Renal pelvis (tissue), 4 donors: ENCODE results near the gene VSIG8. TPM values are rescaled to one million over a fixed set of nuclear protein-coding genes. Genes with fewer than 3 reads are reported as not detected.

Experiments used
- DNase-seq: peaks from one replicate; pipeline ENCODE4 v3.0.0-alpha.2; 2013
- polyA plus RNA-seq, 3 donors: library from polyadenylated mRNA; unstranded; fragments of 120-200 nt; gene quantifications; one replicate each; pipeline ENCODE4 v1.2.1, GENCODE V29; 2013; ENCODE audit not compliant: insufficient read length in 3 of 3

Gene VSIG8
- polyA plus RNA-seq, 3 donors = 0.43 to 2.6 (median 0.49) TPM

DNA sequence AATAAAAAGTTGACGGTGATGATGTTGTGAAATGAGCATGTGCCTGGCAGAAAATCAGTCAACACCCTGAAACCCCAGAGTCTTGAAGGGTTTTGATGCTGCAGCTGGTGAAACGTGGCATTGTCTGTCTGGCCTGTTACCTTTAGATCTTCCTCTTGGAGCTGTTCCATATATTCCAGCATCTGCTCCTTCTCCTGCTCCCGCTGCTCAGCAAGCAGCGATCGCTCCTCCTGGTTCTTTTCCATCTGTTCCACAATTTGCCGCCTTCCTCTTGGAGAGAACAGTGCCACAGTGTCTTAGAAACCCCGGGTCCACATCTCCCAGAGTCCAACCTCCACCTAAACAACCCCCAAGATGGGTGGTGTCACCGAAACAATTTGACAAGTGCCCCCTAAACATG, 21.8 kb upstream of the VSIG8 start:
- no peak for DNase-seq

GRCh38 chr1:159883134-159883533, 20.7 kb upstream of the VSIG8 start:
- DNase-seq = no peak

GRCh38 chr1:159882527-159882862, 20.0 kb upstream of the VSIG8 start:
- no peak for DNase-seq

DNA sequence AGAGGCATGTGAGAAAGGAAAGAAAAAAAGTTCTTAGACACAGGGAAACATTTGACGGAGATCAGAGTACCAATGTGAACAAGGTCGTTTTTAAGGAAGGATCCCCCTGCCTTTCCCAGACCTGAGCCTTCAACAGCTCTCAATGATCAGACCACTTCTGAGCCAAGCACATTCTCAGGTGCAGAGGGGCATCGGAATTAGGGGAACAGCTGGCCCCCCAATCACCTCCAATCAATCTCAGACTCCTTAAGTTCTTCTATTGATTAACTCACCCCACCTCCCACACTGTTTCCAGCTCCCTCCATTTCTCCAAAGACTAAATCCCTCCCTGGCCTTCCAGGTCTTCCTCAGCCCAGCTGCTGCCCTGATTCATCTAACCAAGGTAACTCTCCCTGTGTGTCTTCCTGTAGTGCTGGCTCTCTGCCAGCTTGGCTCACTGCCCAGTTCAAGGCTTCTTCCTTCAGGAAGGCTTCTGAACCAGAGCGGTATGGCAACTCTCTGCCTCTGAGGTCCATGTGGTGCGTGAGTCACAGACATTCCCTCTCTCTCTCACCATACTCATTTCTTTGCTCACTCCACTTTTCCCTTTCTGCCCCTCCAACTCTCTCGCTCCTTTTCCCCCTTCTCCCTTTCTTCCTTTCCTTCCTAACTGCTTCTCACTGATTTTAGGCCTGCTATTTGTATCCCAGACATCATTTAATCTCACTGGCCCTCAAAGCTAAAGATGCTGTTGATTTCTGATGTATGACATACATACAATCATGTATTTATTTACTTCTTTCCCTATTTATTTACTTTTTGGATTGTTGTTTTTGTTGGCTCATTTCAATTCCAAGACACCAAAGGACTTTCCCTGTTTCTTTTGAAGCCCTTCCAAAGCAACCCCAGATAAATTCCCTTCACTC, 19.4 kb upstream of the VSIG8 start:
- DNase-seq = peak; percentile 61

GRCh38 chr1:159880430-159880829, 18.0 kb upstream of the VSIG8 start:
- no peak for DNase-seq

GRCh38 chr1:159879977-159880376, 17.5 kb upstream of the VSIG8 start:
- no peak for DNase-seq

- DNase-seq = no peak
Measured at GRCh38 chr1:159879136-159879535, 16.7 kb upstream of the VSIG8 start.

- DNase-seq = no peak
Measured at GRCh38 chr1:159877695-159878444, 15.4 kb upstream of the VSIG8 start.

GRCh38 chr1:159873530-159874143, 11.2 kb upstream of the VSIG8 start:
- no peak for DNase-seq

- DNase-seq = peak; percentile 27
Measured at GRCh38 chr1:159872891-159873290, 10.4 kb upstream of the VSIG8 start.

GRCh38 chr1:159870704-159871103, 8.2 kb upstream of the VSIG8 start:
- DNase-seq = no peak

- DNase-seq = no peak
Measured at GRCh38 chr1:159869607-159870006, 7.2 kb upstream of the VSIG8 start.

DNA sequence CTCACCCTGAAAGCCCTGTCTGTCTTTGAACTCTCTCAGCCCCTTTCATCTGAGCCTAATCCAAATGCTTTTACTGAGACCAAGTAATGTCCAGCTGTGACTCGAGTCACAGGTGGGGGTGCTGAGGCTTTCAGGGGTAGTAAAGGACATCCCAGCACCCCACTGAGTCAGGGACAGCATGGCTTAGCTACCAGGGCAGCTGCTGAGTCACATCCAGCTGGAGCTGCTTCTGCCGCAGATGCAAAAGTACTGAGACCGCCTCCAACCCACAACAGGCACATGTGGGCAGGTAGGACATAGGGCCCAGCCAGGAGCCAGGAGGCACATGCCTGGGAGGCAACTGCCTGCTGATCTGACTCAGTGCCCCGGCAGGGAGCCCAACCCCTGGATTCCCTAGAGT, 6.7 kb upstream of the VSIG8 start:
- DNase-seq = no peak

- no peak for DNase-seq
Measured at GRCh38 chr1:159868766-159869165, 6.3 kb upstream of the VSIG8 start.

GRCh38 chr1:159867664-159868026, 5.2 kb upstream of the VSIG8 start:
- peak; percentile 69 for DNase-seq

GRCh38 chr1:159866905-159867663, 4.6 kb upstream of the VSIG8 start:
- DNase-seq = no peak

DNA sequence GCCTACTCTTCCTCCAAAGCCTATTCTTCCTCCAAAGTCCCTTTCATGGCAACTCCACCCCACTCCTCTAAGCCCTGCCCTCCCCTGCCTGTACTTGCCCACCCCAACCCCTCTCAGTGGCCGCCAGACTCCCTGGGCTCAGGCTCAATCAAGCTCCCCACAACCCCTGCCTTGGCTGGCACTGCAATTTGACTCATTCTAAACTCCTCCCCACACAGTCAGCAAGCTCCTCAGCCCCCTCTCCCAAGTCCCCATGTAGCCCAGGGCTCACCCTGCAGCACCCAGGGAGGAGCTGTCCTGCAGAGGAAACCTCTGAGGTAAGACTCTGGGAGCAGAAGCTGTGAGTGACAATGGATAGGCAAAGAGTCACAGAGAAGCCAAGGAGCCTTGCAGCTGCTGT, 3.6 kb upstream of the VSIG8 start:
- DNase-seq = no peak

- no peak for DNase-seq
Measured at GRCh38 chr1:159864262-159864661, 1.8 kb upstream of the VSIG8 start.

DNA sequence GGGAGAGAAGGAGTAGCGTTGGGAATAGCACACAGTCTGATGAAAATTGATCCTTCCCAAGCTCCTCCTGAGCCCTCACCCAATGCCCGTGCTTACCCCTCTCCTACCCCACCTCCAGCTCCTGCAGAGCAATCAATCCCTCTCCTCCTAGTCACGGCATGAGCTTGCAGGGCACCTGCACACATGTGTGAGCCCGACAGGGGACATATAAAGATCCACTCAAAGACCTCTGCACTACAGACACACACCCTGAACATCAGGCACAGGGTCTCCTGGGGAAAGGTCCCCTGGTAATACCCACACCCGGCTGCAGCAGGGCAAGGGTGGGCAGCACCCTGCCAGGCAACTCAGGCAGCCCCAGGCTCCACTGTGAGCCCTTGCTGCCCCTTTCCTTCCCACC, 426 bp downstream of the VSIG8 start:
- DNase-seq = no peak

GRCh38 chr1:159861218-159861617, 1.2 kb downstream of the VSIG8 start:
- DNase-seq = no peak

DNA sequence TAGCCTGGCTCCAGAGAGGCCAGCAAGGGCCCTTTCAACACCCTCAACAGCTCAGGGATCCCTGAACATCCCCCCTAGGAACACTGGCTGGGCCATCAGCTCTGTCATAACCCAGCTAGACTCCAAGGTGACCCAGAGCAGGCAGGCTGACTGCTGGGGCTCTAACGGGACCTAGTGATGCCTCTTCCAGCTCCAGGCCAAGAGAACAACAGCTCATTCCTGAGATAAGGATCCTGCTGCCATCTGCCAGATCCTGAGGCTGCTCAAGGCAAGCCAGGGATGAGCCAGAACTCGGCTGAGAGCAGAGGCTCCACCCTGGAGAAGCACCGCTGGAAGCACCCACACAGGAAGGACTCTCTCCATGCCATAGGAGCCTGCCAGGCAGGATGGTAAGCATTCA, 2.0 kb downstream of the VSIG8 start:
- no peak for DNase-seq

- DNase-seq = no peak
Measured at GRCh38 chr1:159859767-159860322, 2.6 kb downstream of the VSIG8 start.
